CD14-positive monocyte (primary cell): Measurements from ENCODE around the gene RCAN2. TPM values are rescaled to one million over a fixed set of nuclear protein-coding genes. Genes with fewer than 3 reads are reported as not detected.

Experiments
- DNase-seq, 3 donors: peaks; one replicate each; pipeline ENCODE4 v3.0.0-alpha.2; 2011 to 2022
- H2AFZ ChIP-seq: 2 replicates; pipeline ENCODE4 v1.6.0; 2012; ENCODE audit warnings: mild to moderate bottlenecking, low read depth, low read length, inconsistent platforms; ENCODE audit not compliant: insufficient read depth, poor library complexity, severe bottlenecking
- H3K27ac ChIP-seq, 2 donors: 1 replicate in 1 of 2; 2 replicates in 1 of 2; pipeline ENCODE4 v1.5.1; 2012 to 2013; ENCODE audit warnings: low read length in 2 of 2, control low read depth in 1 of 2, inconsistent platforms in 1 of 2, low read depth in 1 of 2, mild to moderate bottlenecking in 1 of 2
- H3K27me3 ChIP-seq, 2 donors: one replicate each; pipeline versions ENCODE4 v1.6.0 to v1.6.1; 2011 to 2013; ENCODE audit warnings: low read length in 2 of 2; ENCODE audit not compliant: control insufficient read depth in 2 of 2, insufficient read depth in 2 of 2
- H3K36me3 ChIP-seq, 2 donors: replicated peaks in 1 of 2; 1 replicate in 1 of 2; 2 replicates in 1 of 2; pipeline versions ENCODE4 v1.5.1 to v1.6.1; 2012 to 2013; ENCODE audit warnings: low read length in 2 of 2, control low read depth in 1 of 2, inconsistent platforms in 1 of 2, mild to moderate bottlenecking in 1 of 2; ENCODE audit not compliant: insufficient read depth in 2 of 2, control insufficient read depth in 1 of 2
- H3K4me1 ChIP-seq, 2 donors: 1 replicate in 1 of 2; 2 replicates in 1 of 2; pipeline versions ENCODE4 v1.5.1 to v1.6.1; 2012 to 2013; ENCODE audit warnings: low read length in 2 of 2, control low read depth in 1 of 2, inconsistent platforms in 1 of 2, mild to moderate bottlenecking in 1 of 2, moderate library complexity in 1 of 2; ENCODE audit not compliant: insufficient read depth in 2 of 2, control insufficient read depth in 1 of 2
- H3K4me2 ChIP-seq: replicated peaks from 2 replicates; pipeline ENCODE3; 2012; ENCODE audit warnings: low read length, moderate library complexity, mild to moderate bottlenecking; ENCODE audit not compliant: poor library complexity, severe bottlenecking; ENCODE audit errors: extremely low read depth
- H3K4me3 ChIP-seq, 3 experiments: fragments of 200-600 bp in 1 of 3; sonication (generic) in 1 of 3; replicated peaks in 1 of 3; 1 replicate in 2 of 3; 2 replicates in 1 of 3; pipeline ENCODE4 v1.5.1; 2011 to 2013; ENCODE audit warnings: low read length in 3 of 3, mild to moderate bottlenecking in 3 of 3, control low read depth in 2 of 3, low read depth in 2 of 3, inconsistent platforms in 1 of 3, moderate library complexity in 1 of 3
- H3K79me2 ChIP-seq: 2 replicates; pipeline ENCODE4 v1.6.0; 2012; ENCODE audit warnings: mild to moderate bottlenecking, control low read depth, inconsistent platforms, low read length, moderate library complexity; ENCODE audit not compliant: insufficient read depth
- H3K9ac ChIP-seq: 2 replicates; pipeline ENCODE4 v1.6.0; 2017; ENCODE audit warnings: low read length, mild to moderate bottlenecking; ENCODE audit not compliant: insufficient read depth, poor library complexity, severe bottlenecking
- H3K9me3 ChIP-seq, 2 donors: replicated peaks in 1 of 2; 1 replicate in 1 of 2; 2 replicates in 1 of 2; pipeline versions ENCODE4 v1.5.1 to v1.6.1; 2012 to 2013; ENCODE audit warnings: low read length in 2 of 2, control low read depth in 1 of 2; ENCODE audit not compliant: control insufficient read depth in 1 of 2, insufficient read depth in 1 of 2
- H4K20me1 ChIP-seq: 2 replicates; pipeline ENCODE4 v1.6.0; 2012; ENCODE audit warnings: mild to moderate bottlenecking, low read length, control low read depth, moderate library complexity; ENCODE audit not compliant: insufficient read depth
- H3K27ac Mint-ChIP-seq, 7 donors: one replicate each; pipeline ENCODE4 v1.8.0; 2020; ENCODE audit warnings: mild to moderate bottlenecking in 7 of 7, mixed read lengths in 7 of 7, moderate library complexity in 6 of 7, inconsistent platforms in 2 of 7
- H3K27me3 Mint-ChIP-seq, 3 donors: one replicate each; pipeline ENCODE4 v1.8.0; 2021 to 2022; ENCODE audit warnings: low read depth in 3 of 3, mild to moderate bottlenecking in 3 of 3, mixed read lengths in 3 of 3, moderate library complexity in 3 of 3, inconsistent platforms in 1 of 3
- H3K36me3 Mint-ChIP-seq, 2 donors: one replicate each; pipeline ENCODE4 v1.8.0; 2020; ENCODE audit warnings: mixed read lengths in 2 of 2, inconsistent platforms in 1 of 2, mild to moderate bottlenecking in 1 of 2
- H3K4me1 Mint-ChIP-seq: one replicate; pipeline ENCODE4 v1.8.0; 2020; ENCODE audit warnings: mild to moderate bottlenecking, mixed read lengths
- H3K4me3 Mint-ChIP-seq, 2 donors: one replicate each; pipeline ENCODE4 v1.8.0; 2020; ENCODE audit warnings: mild to moderate bottlenecking in 2 of 2, mixed read lengths in 2 of 2, moderate library complexity in 1 of 2
- H3K9me3 Mint-ChIP-seq, 7 donors: one replicate each; pipeline ENCODE4 v1.8.0; 2020 to 2022; ENCODE audit warnings: mixed read lengths in 7 of 7, mild to moderate bottlenecking in 6 of 7, moderate library complexity in 6 of 7, inconsistent platforms in 2 of 7
- CTCF ChIP-seq: fragments of 200-600 bp; IDR thresholded peaks from one replicate; pipeline ENCODE4 v1.8.0; 2022; ENCODE audit warnings: antibody characterized with exemption, mild to moderate bottlenecking
- WGBS: methylation state at CpG from one replicate; pipeline ENCODE4 v1.1.5; 2013; ENCODE audit warnings: missing lambda C conversion rate; ENCODE audit not compliant: insufficient coverage; 5-methylcytosine and 5-hydroxymethylcytosine counted together
- intact Hi-C, 2 donors: fragments of 100-400 bp; cut with micrococcal nuclease; formaldehyde crosslinking; loops; one replicate each; pipeline versions ENCODE4 v1.15.0 to v1.15.1; 2023
- polyA plus RNA-seq, 3 donors: library from polyadenylated mRNA; depleted of rRNA in 1 of 3; unstranded in 2 of 3; stranded (reverse) in 1 of 3; fragments of 300-500 nt in 2 of 3; fragments of >200 nt in 1 of 3; fragmentation: Illumina TruSeq in 2 of 3; gene quantifications; 1 replicate in 2 of 3; 2 replicates in 1 of 3; pipeline ENCODE4 v1.2.3, GENCODE V29; 2012 to 2021

Gene RCAN2
- polyA plus RNA-seq, 3 donors = not detected

GRCh38 chr6:46211917-46212316, 279.3 kb downstream of the RCAN2 start:
- Histone ChIP-seq H4K20me1 (no peaks in the 10 kb centered on the region), H3K27me3 (no peaks in the 10 kb centered on the region), H3K36me3 (no peaks in the 10 kb centered on the region), H2AFZ (no peak overlapping the region), H3K9me3 (no peaks in the 10 kb centered on the region), H3K4me2 (no peak overlapping the region), H3K9ac (no peak overlapping the region), H3K79me2 (no peaks in the 10 kb centered on the region), H3K4me1 (no peaks in the 10 kb centered on the region), H3K27ac (no peak overlapping the region), H3K4me3 (no peak overlapping the region)
- H3K4me1 Mint-ChIP-seq = peaks cover 2% of the 10 kb centered on the region
- no peaks in the 10 kb centered on the region for H3K36me3 Mint-ChIP-seq
- no CpG with 5 or more reads among the region's 1 CpG for WGBS
- H3K4me3 Mint-ChIP-seq = no peak overlapping the region
- H3K27ac Mint-ChIP-seq = no peak overlapping the region
- no peak for TF ChIP-seq CTCF
- H3K9me3 Mint-ChIP-seq = peaks cover 0 to 2% (median 0%) of the 10 kb centered on the region in 7 donors
- DNase-seq = no peak
- H3K27me3 Mint-ChIP-seq = peaks cover 0 to 2% (median 0%) of the 10 kb centered on the region in 3 donors
- intact Hi-C loops = no loop called here

- Histone ChIP-seq H3K9ac (no peak overlapping the region), H3K27ac (no peak overlapping the region), H3K4me3 (no peak overlapping the region), H3K4me1 (no peaks in the 10 kb centered on the region), H3K36me3 (no peaks in the 10 kb centered on the region), H3K9me3 (no peaks in the 10 kb centered on the region), H3K4me2 (no peak overlapping the region), H4K20me1 (no peaks in the 10 kb centered on the region), H3K79me2 (no peaks in the 10 kb centered on the region), H3K27me3 (no peaks in the 10 kb centered on the region), H2AFZ (no peak overlapping the region)
- no peak for TF ChIP-seq CTCF
- Mint-ChIP-seq H3K4me1 (peaks cover 2% of the 10 kb centered on the region), H3K36me3 (no peaks in the 10 kb centered on the region), H3K9me3 (peaks cover 0 to 2% (median 0%) of the 10 kb centered on the region in 7 donors), H3K4me3 (no peak overlapping the region), H3K27ac (no peak overlapping the region), H3K27me3 (peaks cover 0 to 2% (median 0%) of the 10 kb centered on the region in 3 donors)
- intact Hi-C loops = no loop called here
- DNase-seq = no peak
- WGBS = 80% methylated on average over 1 of the region's 5 CpGs
Measured at GRCh38 chr6:46210294-46210693, 281.0 kb downstream of the RCAN2 start.
